Panc1 (cell line): ENCODE data around the gene REV1. TPM values are rescaled to one million over a fixed set of nuclear protein-coding genes. Genes with fewer than 3 reads are reported as not detected.

Source experiments
- ATAC-seq: fragments of 200-7000 bp; cut with Tn5 transposase; 2 replicates; pipeline ENCODE4 v1.9.1; 2020; ENCODE audit warnings: mild to moderate bottlenecking, moderate library complexity
- BruUV-seq: library from RNA; stranded (reverse); fragments of 400-500 nt; replicated peaks from 2 replicates; lab custom pipeline; 2021; lab: Mats Ljungman, UMichigan
- CTCF ChIA-PET: fragments of 300-600 bp; sonication (Branson Sonifier 250); formaldehyde crosslinking; loops from one replicate; lab custom pipeline; 2022; ENCODE audit warnings: antibody characterized with exemption; lab: Charles Lee
- POLR2A ChIA-PET: fragments of 300-600 bp; sonication (Branson Sonifier 250); formaldehyde crosslinking; loops from one replicate; lab custom pipeline; 2022; ENCODE audit warnings: antibody characterized with exemption; lab: Charles Lee
- DNase-seq: peaks from one replicate; pipeline ENCODE4 v3.0.0-alpha.2; 2010; ENCODE audit warnings: low read depth, low spot score
- H3K27ac ChIP-seq: 2 replicates; pipeline ENCODE4 v1.5.1; 2011; ENCODE audit warnings: mild to moderate bottlenecking, low read length, inconsistent platforms
- H3K27me3 ChIP-seq: fragments of 200-500 bp; sonication (Bioruptor generic); 2 replicates; pipeline ENCODE4 v1.6.0; 2014; ENCODE audit warnings: low read length, inconsistent platforms; ENCODE audit not compliant: control insufficient read depth, insufficient read depth
- H3K36me3 ChIP-seq: fragments of 200-500 bp; sonication (Bioruptor generic); 2 replicates; pipeline ENCODE4 v1.5.1; 2014; ENCODE audit warnings: inconsistent platforms, mild to moderate bottlenecking, low read length, moderate library complexity; ENCODE audit not compliant: control insufficient read depth, insufficient read depth
- H3K4me1 ChIP-seq: 2 replicates; pipeline ENCODE4 v1.5.1; 2011; ENCODE audit warnings: inconsistent platforms, mild to moderate bottlenecking, low read length, moderate library complexity; ENCODE audit not compliant: control insufficient read depth, insufficient read depth
- H3K4me3 ChIP-seq, 2 experiments: 2 replicates each; pipeline ENCODE4 v1.5.1; 2011 to 2012; ENCODE audit warnings: low read depth in 2 of 2, low read length in 2 of 2, mild to moderate bottlenecking in 2 of 2, inconsistent platforms in 1 of 2, moderate library complexity in 1 of 2
- H3K9me3 ChIP-seq: fragments of 200-500 bp; sonication (Bioruptor generic); 2 replicates; pipeline ENCODE4 v1.5.1; 2014; ENCODE audit warnings: low read depth, mild to moderate bottlenecking, inconsistent platforms, low read length, moderate library complexity; ENCODE audit not compliant: control insufficient read depth, insufficient read depth
- POLR2AphosphoS5 ChIP-seq: IDR thresholded peaks from 2 replicates; pipeline ENCODE4 v1.6.1; 2012; ENCODE audit warnings: mild to moderate bottlenecking, low read depth, low read length, moderate library complexity
- SIN3A ChIP-seq: IDR thresholded peaks from 2 replicates; pipeline ENCODE4 v1.6.1; 2012; ENCODE audit warnings: low read depth, mild to moderate bottlenecking, low read length, moderate library complexity, borderline replicate concordance; ENCODE audit not compliant: insufficient read depth
- TCF7L2 ChIP-seq: IDR thresholded peaks from 2 replicates; pipeline ENCODE4 v1.6.1; 2011; ENCODE audit warnings: mild to moderate bottlenecking, low read depth, low read length, inconsistent platforms
- in situ Hi-C: cut with HindIII; loops from 2 replicates; pipeline ENCODE4 v1.10.0; 2016; ENCODE audit warnings: low sequenced_read_pairs, low pct_unique_long_range_greater_than_20kb
- intact Hi-C: fragments of 100-400 bp; cut with micrococcal nuclease; formaldehyde crosslinking; loops from one replicate; pipeline ENCODE4 v1.10.0; 2022; ENCODE audit not compliant: unreplicated experiment
- total RNA-seq: library from RNA; stranded (reverse); gene quantifications from one replicate; pipeline ENCODE4 v1.2.1, GENCODE V29; 2021; ENCODE audit not compliant: unreplicated experiment
- TF ChIP-seq, protein P1 (sequence below): fragments of 450-650 bp; IDR thresholded peaks from 2 replicates; pipeline ENCODE4 v1.5.1; 2017; ENCODE audit warnings: mild to moderate bottlenecking
- TF ChIP-seq, protein P2 (sequence below), 2 experiments: IDR thresholded peaks; 2 replicates each; pipeline ENCODE4 v1.6.1; 2011 to 2012; ENCODE audit warnings: low read depth in 2 of 2, control low read depth in 1 of 2, low read length in 1 of 2, mild to moderate bottlenecking in 1 of 2, moderate library complexity in 1 of 2; ENCODE audit not compliant: insufficient read depth in 1 of 2

The REV1 gene
- total RNA-seq, 1 experiment from 2014 or later = 35.0 TPM

- TF ChIP-seq POLR2AphosphoS5 = no peak
- TF ChIP-seq, protein P1, sequence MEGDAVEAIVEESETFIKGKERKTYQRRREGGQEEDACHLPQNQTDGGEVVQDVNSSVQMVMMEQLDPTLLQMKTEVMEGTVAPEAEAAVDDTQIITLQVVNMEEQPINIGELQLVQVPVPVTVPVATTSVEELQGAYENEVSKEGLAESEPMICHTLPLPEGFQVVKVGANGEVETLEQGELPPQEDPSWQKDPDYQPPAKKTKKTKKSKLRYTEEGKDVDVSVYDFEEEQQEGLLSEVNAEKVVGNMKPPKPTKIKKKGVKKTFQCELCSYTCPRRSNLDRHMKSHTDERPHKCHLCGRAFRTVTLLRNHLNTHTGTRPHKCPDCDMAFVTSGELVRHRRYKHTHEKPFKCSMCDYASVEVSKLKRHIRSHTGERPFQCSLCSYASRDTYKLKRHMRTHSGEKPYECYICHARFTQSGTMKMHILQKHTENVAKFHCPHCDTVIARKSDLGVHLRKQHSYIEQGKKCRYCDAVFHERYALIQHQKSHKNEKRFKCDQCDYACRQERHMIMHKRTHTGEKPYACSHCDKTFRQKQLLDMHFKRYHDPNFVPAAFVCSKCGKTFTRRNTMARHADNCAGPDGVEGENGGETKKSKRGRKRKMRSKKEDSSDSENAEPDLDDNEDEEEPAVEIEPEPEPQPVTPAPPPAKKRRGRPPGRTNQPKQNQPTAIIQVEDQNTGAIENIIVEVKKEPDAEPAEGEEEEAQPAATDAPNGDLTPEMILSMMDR = peak; percentile 38; the same call in 1 of the 2 replicates
- H3K4me3 ChIP-seq = no peak overlapping the region
- intact Hi-C loops (no loop called here), in situ Hi-C loops (no loop called here)
- ATAC-seq = no peak
- H3K4me1 ChIP-seq = no peaks in the 10 kb centered on the region
- no peak for DNase-seq
- ChIA-PET POLR2A (no interaction called here), CTCF (no interaction called here)
- peaks cover 10% of the 10 kb centered on the region for H3K36me3 ChIP-seq
- H3K27ac ChIP-seq = no peak overlapping the region
- H3K27me3 ChIP-seq = no peaks in the 10 kb centered on the region
- H3K9me3 ChIP-seq = no peaks in the 10 kb centered on the region
- BruUV-seq = no TSS peak
These were observed 47.0 kb downstream of the REV1 start for GRCh38 chr2:99442837-99443236.

GRCh38 chr2:99439971-99440505 lies 49.8 kb downstream of the REV1 start:
- Histone ChIP-seq H3K36me3 (peaks cover 21% of the 10 kb centered on the region), H3K4me1 (no peaks in the 10 kb centered on the region), H3K4me3 (no peak overlapping the region), H3K27me3 (no peaks in the 10 kb centered on the region), H3K9me3 (no peaks in the 10 kb centered on the region), H3K27ac (no peak overlapping the region)
- BruUV-seq = no TSS peak
- CTCF ChIA-PET = no interaction called here
- intact Hi-C loops (no loop called here), in situ Hi-C loops (no loop called here)
- DNase-seq (no peak), ATAC-seq (no peak)
- TF ChIP-seq, protein P1 = no peak
- TF ChIP-seq SIN3A (no peak), TCF7L2 (no peak), POLR2AphosphoS5 (no peak)
- TF ChIP-seq, protein P2, sequence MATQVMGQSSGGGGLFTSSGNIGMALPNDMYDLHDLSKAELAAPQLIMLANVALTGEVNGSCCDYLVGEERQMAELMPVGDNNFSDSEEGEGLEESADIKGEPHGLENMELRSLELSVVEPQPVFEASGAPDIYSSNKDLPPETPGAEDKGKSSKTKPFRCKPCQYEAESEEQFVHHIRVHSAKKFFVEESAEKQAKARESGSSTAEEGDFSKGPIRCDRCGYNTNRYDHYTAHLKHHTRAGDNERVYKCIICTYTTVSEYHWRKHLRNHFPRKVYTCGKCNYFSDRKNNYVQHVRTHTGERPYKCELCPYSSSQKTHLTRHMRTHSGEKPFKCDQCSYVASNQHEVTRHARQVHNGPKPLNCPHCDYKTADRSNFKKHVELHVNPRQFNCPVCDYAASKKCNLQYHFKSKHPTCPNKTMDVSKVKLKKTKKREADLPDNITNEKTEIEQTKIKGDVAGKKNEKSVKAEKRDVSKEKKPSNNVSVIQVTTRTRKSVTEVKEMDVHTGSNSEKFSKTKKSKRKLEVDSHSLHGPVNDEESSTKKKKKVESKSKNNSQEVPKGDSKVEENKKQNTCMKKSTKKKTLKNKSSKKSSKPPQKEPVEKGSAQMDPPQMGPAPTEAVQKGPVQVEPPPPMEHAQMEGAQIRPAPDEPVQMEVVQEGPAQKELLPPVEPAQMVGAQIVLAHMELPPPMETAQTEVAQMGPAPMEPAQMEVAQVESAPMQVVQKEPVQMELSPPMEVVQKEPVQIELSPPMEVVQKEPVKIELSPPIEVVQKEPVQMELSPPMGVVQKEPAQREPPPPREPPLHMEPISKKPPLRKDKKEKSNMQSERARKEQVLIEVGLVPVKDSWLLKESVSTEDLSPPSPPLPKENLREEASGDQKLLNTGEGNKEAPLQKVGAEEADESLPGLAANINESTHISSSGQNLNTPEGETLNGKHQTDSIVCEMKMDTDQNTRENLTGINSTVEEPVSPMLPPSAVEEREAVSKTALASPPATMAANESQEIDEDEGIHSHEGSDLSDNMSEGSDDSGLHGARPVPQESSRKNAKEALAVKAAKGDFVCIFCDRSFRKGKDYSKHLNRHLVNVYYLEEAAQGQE (IDR thresholded peaks at IDR 0.05; ENCODE audit: insufficient read depth in 1 of 2, low read depth in 2 of 2, low read length in 1 of 2) = no peak
- POLR2A ChIA-PET = no interaction called here
